Measurements from ENCODE around the gene MCU. TPM values are rescaled to one million over a fixed set of nuclear protein-coding genes. Genes with fewer than 3 reads are reported as not detected.
A peak's percentile ranks its signal among the peaks of the same experiment; 100 is the strongest.

Gene MCU
- total RNA-seq, 1 experiment from 2014 or later = 26.8 TPM

GRCh38 chr10:72691470-72691862 is 477 bp upstream of the MCU start:
- TF ChIP-seq EZH2 (IDR thresholded peaks at IDR 0.05) = no peak
- no peak for TF ChIP-seq ZFX (IDR thresholded peaks at IDR 0.05)
- Histone ChIP-seq H3K4me3 (replicated peaks in 1 of 2; ENCODE audit: low read depth in 1 of 2, low read length in 2 of 2) (peak overlapping the region; percentile 24 to 87), H3K27me3 (ENCODE audit: insufficient read depth, low read length) (no peaks in the 10 kb centered on the region), H3K9me2 (ENCODE audit: insufficient read depth) (no peaks in the 10 kb centered on the region), H2AFZ (ENCODE audit: low read depth, low read length, poor library complexity, severe bottlenecking) (peak overlapping the region; percentile 53), H4K20me1 (ENCODE audit: insufficient read depth) (peaks cover 10% of the 10 kb centered on the region; the same call in 1 of the 2 replicates), H3K27ac (ENCODE audit: low read depth, low read length) (no peak overlapping the region), H3K4me2 (ENCODE audit: low read length) (peak overlapping the region; percentile 99), H3K79me2 (ENCODE audit: insufficient read depth, low read length) (peaks cover 39% of the 10 kb centered on the region), H3K36me3 (ENCODE audit: control insufficient read depth in 1 of 2, insufficient read depth in 2 of 2, low read length in 2 of 2) (no peaks in the 10 kb centered on the region), H3K9me3 (ENCODE audit: control insufficient read depth in 1 of 2, insufficient read depth in 1 of 2, low read depth in 1 of 2, low read length in 2 of 2) (no peaks in the 10 kb centered on the region), H3K4me1 (ENCODE audit: control insufficient read depth in 1 of 2, insufficient read depth in 2 of 2, low read length in 2 of 2) (peaks cover 3 to 24% of the 10 kb centered on the region in 2 experiments; a peak in 3 of 4 replicates), H3K9ac (ENCODE audit: low read length) (peak overlapping the region; percentile 79; the same call in 1 of the 2 replicates)
- DNase-seq (ENCODE audit: low read depth, low spot score) (no peak), ATAC-seq (no peak)
- ChIA-PET RAD21 (ENCODE audit: low non-redundant PET in 1 of 2, low total read pairs in 2 of 2, uncharacterized antibody in 2 of 2, unreplicated experiment in 2 of 2) (interaction anchor here in 1 of 2 experiments (0.6 kb wide), 1 partner anchor 48 kb away, joined by 4 read pairs; no protein-coding TSS in a partner anchor), CTCF (interaction anchor here (0.7 to 3.0 kb wide), 2 partner anchors 143 to 336 kb away, joined by 3 to 15 read pairs; no protein-coding TSS in a partner anchor), POLR2A (interaction anchor here (0.7 to 1.1 kb wide), 7 partner anchors 8 to 29 kb away, joined by 3 to 7 read pairs (median 4); no protein-coding TSS in a partner anchor)
- intact Hi-C loops (cut with micrococcal nuclease) = loop anchor here (5.0 to 10.0 kb wide), 2 partner anchors 314 to 373 kb away; no protein-coding TSS in a partner anchor
- BruUV-seq (replicated peaks) = no TSS peak

GRCh38 chr10:72692744-72692993 is 726 bp downstream of the MCU start:
- no peak for ATAC-seq
- no peak for TF ChIP-seq EZH2 (IDR thresholded peaks at IDR 0.05)
- TF ChIP-seq RAD21 (IDR thresholded peaks at IDR 0.05; ENCODE audit: low read depth) = no peak
- no peak for TF ChIP-seq CBX3 (IDR thresholded peaks at IDR 0.05; ENCODE audit: low read depth)
- TF ChIP-seq SRF (IDR thresholded peaks at IDR 0.05; ENCODE audit: low read depth) = no peak
- TF ChIP-seq EGR1 (IDR thresholded peaks at IDR 0.05; ENCODE audit: low read depth) = no peak
- TF ChIP-seq ZFX (IDR thresholded peaks at IDR 0.05) = no peak
- no peak for TF ChIP-seq ATF3 (IDR thresholded peaks at IDR 0.05)
- TF ChIP-seq JUND (IDR thresholded peaks at IDR 0.05) = no peak
- no peak for TF ChIP-seq MAX (IDR thresholded peaks at IDR 0.05)
- no peak for TF ChIP-seq CEBPB (IDR thresholded peaks at IDR 0.05; ENCODE audit: low read depth)
- TF ChIP-seq POLR2AphosphoS5 (IDR thresholded peaks at IDR 0.05; ENCODE audit: low read depth, low read length) = no peak
- no peak for TF ChIP-seq ZNF274 (IDR thresholded peaks at IDR 0.05; ENCODE audit: low read depth, low read length)
- TF ChIP-seq SIN3A (IDR thresholded peaks at IDR 0.05; ENCODE audit: low read depth) = no peak
- no peak for TF ChIP-seq CTCF (IDR thresholded peaks at IDR 0.05 in 2 of 3, conservative IDR thresholded peaks at IDR 0.05 in 1 of 3; ENCODE audit: borderline replicate concordance in 1 of 3, insufficient read depth in 1 of 3, low read depth in 2 of 3, low read length in 2 of 3)
- TF ChIP-seq REST (IDR thresholded peaks at IDR 0.05; ENCODE audit: low read depth) = no peak

More at GRCh38 chr10:72692744-72692993, 726 bp downstream of the MCU start:
- no TSS peak for BruUV-seq (replicated peaks)
- no peak for DNase-seq (ENCODE audit: low read depth, low spot score)
- Histone ChIP-seq H4K20me1 (ENCODE audit: insufficient read depth) (peaks cover 10% of the 10 kb centered on the region; the same call in 1 of the 2 replicates), H3K4me3 (replicated peaks in 1 of 2; ENCODE audit: low read depth in 1 of 2, low read length in 2 of 2) (peak overlapping the region; percentile 82 to 87), H3K79me2 (ENCODE audit: insufficient read depth, low read length) (peaks cover 49% of the 10 kb centered on the region), H3K4me1 (ENCODE audit: control insufficient read depth in 1 of 2, insufficient read depth in 2 of 2, low read length in 2 of 2) (peaks cover 3 to 24% of the 10 kb centered on the region in 2 experiments; a peak in 3 of 4 replicates), H3K9ac (ENCODE audit: low read length) (peak overlapping the region; percentile 79), H3K27ac (ENCODE audit: low read depth, low read length) (0 out of 2 replicates have a peak overlapping the region, but pooled peaks have one; percentile 7), H3K36me3 (ENCODE audit: control insufficient read depth in 1 of 2, insufficient read depth in 2 of 2, low read length in 2 of 2) (no peaks in the 10 kb centered on the region), H2AFZ (ENCODE audit: low read depth, low read length, poor library complexity, severe bottlenecking) (no peak overlapping the region), H3K9me3 (ENCODE audit: control insufficient read depth in 1 of 2, insufficient read depth in 1 of 2, low read depth in 1 of 2, low read length in 2 of 2) (no peaks in the 10 kb centered on the region), H3K27me3 (ENCODE audit: insufficient read depth, low read length) (no peaks in the 10 kb centered on the region), H3K4me2 (ENCODE audit: low read length) (peak overlapping the region; percentile 99), H3K9me2 (ENCODE audit: insufficient read depth) (no peaks in the 10 kb centered on the region)
- POLR2A ChIA-PET = interaction anchor here (1.4 kb wide), 1 partner anchor 67 kb away, joined by 3 read pairs; the partner anchor contains the start of gene MICU1
- RAD21 ChIA-PET (ENCODE audit: low non-redundant PET in 1 of 2, low total read pairs in 2 of 2, uncharacterized antibody in 2 of 2, unreplicated experiment in 2 of 2) = no interaction called here
- intact Hi-C loops (cut with micrococcal nuclease) = loop anchor here (5.0 to 10.0 kb wide), 2 partner anchors 315 to 372 kb away; no protein-coding TSS in a partner anchor
- CTCF ChIA-PET = interaction anchor here (0.6 to 3.0 kb wide), 2 partner anchors 142 to 470 kb away, joined by 4 to 15 read pairs; no protein-coding TSS in a partner anchor

All from HCT116 (cell line).